Karpas-422 (cell line): ENCODE measurements around the gene DLST. TPM values are rescaled to one million over a fixed set of nuclear protein-coding genes. Genes with fewer than 3 reads are reported as not detected.

Experiments used
- DNase-seq: peaks from one replicate; pipeline ENCODE4 v3.0.0-alpha.2; 2015
- H2AFZ ChIP-seq: fragments of 200-600 bp; sonication (generic); 2 replicates; pipeline ENCODE4 v1.6.1; 2014; ENCODE audit warnings: antibody characterized with exemption, low read length, mixed read lengths
- H3K27ac ChIP-seq: fragments of 200-600 bp; sonication (generic); 2 replicates; pipeline ENCODE4 v1.5.1; 2014; ENCODE audit warnings: mild to moderate bottlenecking, low read length, moderate library complexity
- H3K27me3 ChIP-seq: fragments of 200-600 bp; sonication (generic); 2 replicates; pipeline ENCODE4 v1.6.1; 2014; ENCODE audit warnings: low read length, mixed read lengths
- H3K36me3 ChIP-seq: fragments of 200-600 bp; sonication (generic); 2 replicates; pipeline ENCODE4 v1.6.1; 2014; ENCODE audit warnings: low read length, mixed read lengths; ENCODE audit not compliant: insufficient read depth
- H3K4me1 ChIP-seq: fragments of 200-600 bp; sonication (generic); 2 replicates; pipeline ENCODE4 v1.6.1; 2014; ENCODE audit warnings: mild to moderate bottlenecking, low read length, mixed read lengths
- H3K4me2 ChIP-seq: fragments of 200-600 bp; sonication (generic); 2 replicates; pipeline ENCODE4 v1.6.1; 2014; ENCODE audit warnings: low read length, low read depth, mild to moderate bottlenecking; ENCODE audit not compliant: poor library complexity, severe bottlenecking
- H3K4me3 ChIP-seq: fragments of 200-600 bp; sonication (generic); 2 replicates; pipeline ENCODE4 v1.5.1; 2014; ENCODE audit warnings: mild to moderate bottlenecking, antibody characterized with exemption, low read length, mixed read lengths
- H3K79me2 ChIP-seq: fragments of 200-600 bp; sonication (generic); 2 replicates; pipeline ENCODE4 v1.6.1; 2014; ENCODE audit warnings: mild to moderate bottlenecking, low read length, mixed read lengths
- H3K9ac ChIP-seq: fragments of 200-600 bp; sonication (generic); 2 replicates; pipeline ENCODE4 v1.6.0; 2014; ENCODE audit warnings: low read length
- H3K9me2 ChIP-seq: fragments of 200-600 bp; sonication (generic), shearing (Covaris generic); replicated peaks from 2 replicates; pipeline ENCODE4 v1.6.0; 2014; ENCODE audit warnings: mild to moderate bottlenecking, low read length, moderate library complexity; ENCODE audit not compliant: insufficient read depth
- H3K9me3 ChIP-seq: fragments of 300-700, 200-600 bp; sonication (generic); 2 replicates; pipeline ENCODE4 v1.6.1; 2014; ENCODE audit warnings: low read length, mixed read lengths
- H4K20me1 ChIP-seq: fragments of 200-600 bp; sonication (generic); 2 replicates; pipeline ENCODE4 v1.6.1; 2014; ENCODE audit warnings: mild to moderate bottlenecking, antibody characterized with exemption, low read length, low read depth; ENCODE audit not compliant: insufficient read depth
- total RNA-seq: library from RNA; depleted of rRNA; stranded (reverse); fragments of >200 nt; shearing (Covaris generic); gene quantifications from 2 replicates; pipeline ENCODE4 v1.2.3, GENCODE V29; 2014; ENCODE audit warnings: low replicate concordance; rRNA removed

The DLST gene
- total RNA-seq, 1 experiment from 2014 or later, result 105 TPM

GRCh38 chr14:74950795-74951442 lies 69.2 kb downstream of the DLST start:
- no peaks in the 10 kb centered on the region for H3K9me2 ChIP-seq
- H2AFZ ChIP-seq, result no peak overlapping the region
- H3K79me2 ChIP-seq, result no peaks in the 10 kb centered on the region
- H3K4me3 ChIP-seq, result no peak overlapping the region
- no peaks in the 10 kb centered on the region for H4K20me1 ChIP-seq
- H3K27me3 ChIP-seq, result no peaks in the 10 kb centered on the region
- DNase-seq, result no peak
- H3K9ac ChIP-seq, result no peak overlapping the region
- H3K9me3 ChIP-seq, result no peaks in the 10 kb centered on the region
- H3K4me2 ChIP-seq, result no peak overlapping the region
- no peak overlapping the region for H3K27ac ChIP-seq
- H3K36me3 ChIP-seq, result no peaks in the 10 kb centered on the region
- peaks cover 29% of the 10 kb centered on the region for H3K4me1 ChIP-seq

DNA sequence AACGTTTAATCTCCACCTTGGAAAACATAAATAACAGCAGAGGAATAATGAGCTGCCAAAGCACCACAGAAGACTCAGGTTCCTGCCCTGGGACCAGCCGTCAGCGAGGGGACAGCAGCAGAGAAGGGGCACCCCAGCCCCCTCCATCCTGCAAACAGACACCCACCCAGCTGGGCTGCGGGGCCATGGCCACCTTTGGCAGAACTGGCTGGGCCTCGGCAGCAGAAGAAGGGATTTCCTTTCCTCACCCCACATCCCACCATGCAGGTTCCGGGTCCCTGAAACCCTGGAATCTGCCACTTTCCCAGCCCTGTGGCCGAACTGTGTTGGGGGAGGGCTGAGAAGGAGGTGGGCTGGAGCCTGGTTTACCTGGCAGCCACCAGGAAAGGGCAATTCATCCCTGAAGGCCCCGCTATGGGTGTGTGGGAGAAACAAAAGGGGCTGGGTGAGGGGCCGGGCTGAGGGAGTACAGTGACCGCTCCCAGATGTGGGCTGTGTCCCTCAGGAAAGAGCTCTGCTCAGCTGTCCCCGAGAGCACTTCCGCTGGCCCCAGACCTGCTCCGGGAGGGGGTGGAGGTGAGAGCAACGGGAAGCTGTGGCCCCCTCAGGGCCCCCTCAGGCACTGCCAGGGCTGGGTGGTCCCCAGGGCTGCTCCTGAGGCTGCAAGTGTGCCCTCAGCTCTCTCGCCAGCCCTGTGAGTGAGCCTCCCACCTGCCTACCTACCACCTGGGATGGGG lies 69.9 kb downstream of the DLST start:
- Histone ChIP-seq H3K27ac (no peak overlapping the region), H3K36me3 (no peaks in the 10 kb centered on the region), H3K27me3 (no peaks in the 10 kb centered on the region), H3K4me2 (no peak overlapping the region), H3K9me2 (no peaks in the 10 kb centered on the region), H3K4me1 (peaks cover 22% of the 10 kb centered on the region), H4K20me1 (no peaks in the 10 kb centered on the region), H3K79me2 (no peaks in the 10 kb centered on the region), H3K9me3 (no peaks in the 10 kb centered on the region), H2AFZ (no peak overlapping the region), H3K4me3 (no peak overlapping the region), H3K9ac (no peak overlapping the region)
- no peak for DNase-seq

GRCh38 chr14:74952180-74952665 lies 70.5 kb downstream of the DLST start:
- Histone ChIP-seq H3K4me2 (no peak overlapping the region), H3K9me3 (no peaks in the 10 kb centered on the region), H3K79me2 (no peaks in the 10 kb centered on the region), H3K27ac (no peak overlapping the region), H2AFZ (no peak overlapping the region), H3K4me3 (no peak overlapping the region), H3K9me2 (no peaks in the 10 kb centered on the region), H3K4me1 (peaks cover 16% of the 10 kb centered on the region), H3K27me3 (no peaks in the 10 kb centered on the region), H4K20me1 (no peaks in the 10 kb centered on the region), H3K9ac (no peak overlapping the region), H3K36me3 (no peaks in the 10 kb centered on the region)
- no peak for DNase-seq

DNA sequence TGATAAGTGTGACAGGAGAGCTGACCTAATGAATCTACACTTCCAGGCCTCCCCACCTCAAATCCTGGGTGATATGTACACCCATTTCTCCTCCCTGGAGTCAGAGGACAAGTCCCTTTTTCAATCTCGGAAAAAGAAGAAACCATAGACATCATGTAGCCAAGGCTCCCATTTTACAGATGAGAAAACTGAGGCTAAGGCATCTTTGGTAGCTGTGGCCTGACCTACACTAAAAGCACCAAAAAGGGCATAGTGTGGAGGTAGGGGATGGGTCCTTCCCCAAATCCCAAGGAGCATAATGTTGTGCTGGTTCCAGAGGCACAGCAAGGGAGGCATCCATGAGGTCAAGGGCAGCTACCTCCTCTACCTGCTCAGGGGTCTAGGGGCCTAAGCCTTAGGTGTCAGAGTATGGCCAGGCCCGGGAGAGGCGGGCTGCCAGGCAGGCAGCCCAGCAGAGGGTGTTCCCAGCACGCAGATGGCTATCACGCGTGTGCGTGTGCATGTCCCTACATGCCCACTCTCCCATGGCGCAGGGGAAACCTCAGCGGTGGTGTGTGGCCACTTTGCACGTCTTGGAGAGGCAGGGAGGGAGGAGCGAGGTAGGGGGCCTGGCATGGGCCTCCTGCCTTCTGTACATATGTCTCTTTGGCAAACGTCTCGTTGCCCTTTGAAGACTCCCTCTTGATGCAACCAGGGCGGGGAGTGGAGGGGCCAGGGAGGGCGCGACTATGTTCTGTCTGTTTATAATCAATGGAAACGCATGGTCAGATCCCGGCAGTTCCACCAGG lies 71.2 kb downstream of the DLST start:
- H3K9me3 ChIP-seq, result no peaks in the 10 kb centered on the region
- no peak overlapping the region for H2AFZ ChIP-seq
- no peaks in the 10 kb centered on the region for H4K20me1 ChIP-seq
- no peak overlapping the region for H3K4me2 ChIP-seq
- H3K9ac ChIP-seq, result no peak overlapping the region
- no peak for DNase-seq
- no peak overlapping the region for H3K27ac ChIP-seq
- no peaks in the 10 kb centered on the region for H3K36me3 ChIP-seq
- no peaks in the 10 kb centered on the region for H3K79me2 ChIP-seq
- H3K27me3 ChIP-seq, result no peaks in the 10 kb centered on the region
- H3K4me1 ChIP-seq, result peaks cover 14% of the 10 kb centered on the region
- no peaks in the 10 kb centered on the region for H3K9me2 ChIP-seq
- no peak overlapping the region for H3K4me3 ChIP-seq

Other genes starting within 250 kb of the DLST start
- gene AREL1, start 168.8 kb upstream of the DLST start, total RNA-seq, result 34.8 and 70.9 TPM in 2 replicates
- gene FCF1, start 168.8 kb upstream of the DLST start, total RNA-seq, result 46.6 and 51.6 TPM in 2 replicates
- 81.1 and 159 TPM in 2 replicates for gene YLPM1, start 118.6 kb upstream of the DLST start, total RNA-seq
- gene PROX2, start 5.8 kb upstream of the DLST start, total RNA-seq, result 2.3 and 2.6 TPM in 2 replicates
- gene RPS6KL1, start 41.3 kb downstream of the DLST start, total RNA-seq, result 34.3 and 60.2 TPM in 2 replicates
- 3.5 and 8.3 TPM in 2 replicates for gene PGF, start 73.7 kb downstream of the DLST start, total RNA-seq
- gene EIF2B2, start 121.0 kb downstream of the DLST start, total RNA-seq, result 86.5 and 106 TPM in 2 replicates
- 58.3 and 71.5 TPM in 2 replicates for gene MLH3, start 169.6 kb downstream of the DLST start, total RNA-seq
- gene ACYP1, start 182.1 kb downstream of the DLST start, total RNA-seq, result 80.3 and 84.2 TPM in 2 replicates
- gene ZC2HC1C, start 187.7 kb downstream of the DLST start, total RNA-seq, result 1.1 and 2.9 TPM in 2 replicates
- gene NEK9, start 245.1 kb downstream of the DLST start, total RNA-seq, result 103 and 179 TPM in 2 replicates